ENCODE measurements around the gene TBC1D22A. TPM values are rescaled to one million over a fixed set of nuclear protein-coding genes. Genes with fewer than 3 reads are reported as not detected.

Gene TBC1D22A
- total RNA-seq, 1 experiment from 2014 or later, result 20.9 TPM

- ChIA-PET CTCF (interaction anchor here (1.2 kb wide), 1 partner anchor 172 kb away, joined by 4 read pairs; no protein-coding TSS in a partner anchor), POLR2A (no interaction called here), RAD21 (ENCODE audit: low non-redundant PET in 1 of 2, low total read pairs in 2 of 2, uncharacterized antibody in 2 of 2, unreplicated experiment in 2 of 2) (no interaction called here)
- DNase-seq (ENCODE audit: low read depth, low spot score) (no peak), ATAC-seq (no peak)
- Histone ChIP-seq H3K9ac (ENCODE audit: low read length) (no peak overlapping the region), H3K4me2 (ENCODE audit: low read length) (peak overlapping the region; percentile 98), H3K4me3 (replicated peaks in 1 of 2; ENCODE audit: low read depth in 1 of 2, low read length in 2 of 2) (no peak overlapping the region; a peak in 1 of 4 replicates), H3K79me2 (ENCODE audit: insufficient read depth, low read length) (peaks cover 57% of the 10 kb centered on the region), H3K36me3 (ENCODE audit: control insufficient read depth in 1 of 2, insufficient read depth in 2 of 2, low read length in 2 of 2) (no peaks in the 10 kb centered on the region), H3K4me1 (ENCODE audit: control insufficient read depth in 1 of 2, insufficient read depth in 2 of 2, low read length in 2 of 2) (peaks cover 32 to 39% of the 10 kb centered on the region in 2 experiments), H3K27ac (ENCODE audit: low read depth, low read length) (no peak overlapping the region; the same call in 1 of the 2 replicates), H3K27me3 (ENCODE audit: insufficient read depth, low read length) (no peaks in the 10 kb centered on the region), H3K9me2 (ENCODE audit: insufficient read depth) (no peaks in the 10 kb centered on the region), H2AFZ (ENCODE audit: low read depth, low read length, poor library complexity, severe bottlenecking) (no peak overlapping the region), H4K20me1 (ENCODE audit: insufficient read depth) (no peaks in the 10 kb centered on the region), H3K9me3 (ENCODE audit: control insufficient read depth in 1 of 2, insufficient read depth in 1 of 2, low read depth in 1 of 2, low read length in 2 of 2) (no peaks in the 10 kb centered on the region)
- intact Hi-C loops (cut with micrococcal nuclease), result loop anchor here (5.0 kb wide), 1 partner anchor 174 kb away; no protein-coding TSS in a partner anchor
- TSS peak; percentile 42 for BruUV-seq (replicated peaks)
- no peak for TF ChIP-seq TCF7L2 (IDR thresholded peaks at IDR 0.05; ENCODE audit: borderline replicate concordance, extremely low read depth, insufficient read depth, insufficient read length)
- no peak for TF ChIP-seq JUND (IDR thresholded peaks at IDR 0.05)
- TF ChIP-seq SP1 (IDR thresholded peaks at IDR 0.05; ENCODE audit: low read depth), result no peak
- TF ChIP-seq CBX3 (IDR thresholded peaks at IDR 0.05; ENCODE audit: low read depth), result no peak
- no peak for TF ChIP-seq CEBPB (IDR thresholded peaks at IDR 0.05; ENCODE audit: low read depth)
- TF ChIP-seq EZH2 (IDR thresholded peaks at IDR 0.05), result no peak
- TF ChIP-seq EZH2phosphoT487 (IDR thresholded peaks at IDR 0.05; ENCODE audit: borderline replicate concordance), result no peak
- no peak for TF ChIP-seq EGR1 (IDR thresholded peaks at IDR 0.05; ENCODE audit: low read depth)
- no peak for TF ChIP-seq SIN3A (IDR thresholded peaks at IDR 0.05; ENCODE audit: low read depth)
- no peak for TF ChIP-seq MAX (IDR thresholded peaks at IDR 0.05)
- TF ChIP-seq ELF1 (IDR thresholded peaks at IDR 0.05; ENCODE audit: borderline replicate concordance, low read depth), result no peak
- TF ChIP-seq ZBTB33 (IDR thresholded peaks at IDR 0.05; ENCODE audit: extremely low read depth, insufficient replicate concordance, low read length), result no peak
Observed at GRCh38 chr22:46735747-46736608, 26.5 kb upstream of the TBC1D22A start.
